ENCODE results near the gene GATA2. TPM values are rescaled to one million over a fixed set of nuclear protein-coding genes. Genes with fewer than 3 reads are reported as not detected.

Gene GATA2
- total RNA-seq, 1 donor from 2014 or later: 0.09 TPM

GRCh38 chr3:128452678-128453275, 40.2 kb downstream of the GATA2 start:
- Mint-ChIP-seq H3K4me1 (ENCODE audit: low read depth) (peaks cover 8% of the 10 kb centered on the region), H3K27me3 (ENCODE audit: low read depth) (peaks cover 27% of the 10 kb centered on the region), H3K36me3 (ENCODE audit: low read depth) (peaks cover 7% of the 10 kb centered on the region), H3K4me3 (ENCODE audit: low read depth) (no peak overlapping the region), H3K9me3 (peaks cover 10% of the 10 kb centered on the region), H3K27ac (no peak overlapping the region)
- intact Hi-C loops (cut with micrococcal nuclease): no loop called here
- DNase-seq (ENCODE audit: low spot score): no peak

GRCh38 chr3:128452120-128452519, 40.9 kb downstream of the GATA2 start:
- Mint-ChIP-seq H3K9me3 (peaks cover 16% of the 10 kb centered on the region), H3K36me3 (ENCODE audit: low read depth) (peaks cover 10% of the 10 kb centered on the region), H3K27me3 (ENCODE audit: low read depth) (peaks cover 25% of the 10 kb centered on the region), H3K4me1 (ENCODE audit: low read depth) (peaks cover 15% of the 10 kb centered on the region), H3K27ac (no peak overlapping the region), H3K4me3 (ENCODE audit: low read depth) (no peak overlapping the region)
- no peak for DNase-seq (ENCODE audit: low spot score)
- intact Hi-C loops (cut with micrococcal nuclease): no loop called here

- Mint-ChIP-seq H3K36me3 (ENCODE audit: low read depth) (peaks cover 17% of the 10 kb centered on the region), H3K9me3 (peaks cover 32% of the 10 kb centered on the region), H3K4me1 (ENCODE audit: low read depth) (peaks cover 19% of the 10 kb centered on the region), H3K27ac (peak overlapping the region; percentile 82), H3K27me3 (ENCODE audit: low read depth) (peaks cover 6% of the 10 kb centered on the region), H3K4me3 (ENCODE audit: low read depth) (no peak overlapping the region)
- DNase-seq (ENCODE audit: low spot score): no peak
- intact Hi-C loops (cut with micrococcal nuclease): no loop called here
Observed at GRCh38 chr3:128449111-128449638, 43.8 kb downstream of the GATA2 start.

- no peak for DNase-seq (ENCODE audit: low spot score)
- Mint-ChIP-seq H3K27ac (peak overlapping the region; percentile 82), H3K4me3 (ENCODE audit: low read depth) (no peak overlapping the region), H3K4me1 (ENCODE audit: low read depth) (peaks cover 19% of the 10 kb centered on the region), H3K27me3 (ENCODE audit: low read depth) (peaks cover 6% of the 10 kb centered on the region), H3K9me3 (peaks cover 32% of the 10 kb centered on the region), H3K36me3 (ENCODE audit: low read depth) (peaks cover 17% of the 10 kb centered on the region)
- intact Hi-C loops (cut with micrococcal nuclease): no loop called here
Observed at GRCh38 chr3:128448491-128448890, 44.5 kb downstream of the GATA2 start.

GRCh38 chr3:128447561-128448013, 45.4 kb downstream of the GATA2 start:
- H3K4me3 Mint-ChIP-seq (ENCODE audit: low read depth): no peak overlapping the region
- peak overlapping the region; percentile 81 for H3K27ac Mint-ChIP-seq
- peaks cover 17% of the 10 kb centered on the region for H3K36me3 Mint-ChIP-seq (ENCODE audit: low read depth)
- H3K9me3 Mint-ChIP-seq: peaks cover 32% of the 10 kb centered on the region
- intact Hi-C loops (cut with micrococcal nuclease): no loop called here
- peak; percentile 34 for DNase-seq (ENCODE audit: low spot score)
- H3K4me1 Mint-ChIP-seq (ENCODE audit: low read depth): peaks cover 19% of the 10 kb centered on the region
- H3K27me3 Mint-ChIP-seq (ENCODE audit: low read depth): peaks cover 9% of the 10 kb centered on the region

- Mint-ChIP-seq H3K4me1 (ENCODE audit: low read depth) (peaks cover 19% of the 10 kb centered on the region), H3K36me3 (ENCODE audit: low read depth) (peaks cover 17% of the 10 kb centered on the region), H3K27me3 (ENCODE audit: low read depth) (peaks cover 10% of the 10 kb centered on the region), H3K27ac (peak overlapping the region; percentile 81), H3K9me3 (peaks cover 32% of the 10 kb centered on the region), H3K4me3 (ENCODE audit: low read depth) (no peak overlapping the region)
- DNase-seq (ENCODE audit: low spot score): no peak
- intact Hi-C loops (cut with micrococcal nuclease): no loop called here
Observed at GRCh38 chr3:128446821-128447220, 46.2 kb downstream of the GATA2 start.

GRCh38 chr3:128445357-128445756, 47.6 kb downstream of the GATA2 start:
- Mint-ChIP-seq H3K9me3 (peaks cover 32% of the 10 kb centered on the region), H3K36me3 (ENCODE audit: low read depth) (peaks cover 17% of the 10 kb centered on the region), H3K27me3 (ENCODE audit: low read depth) (peaks cover 10% of the 10 kb centered on the region), H3K4me1 (ENCODE audit: low read depth) (peaks cover 19% of the 10 kb centered on the region), H3K27ac (no peak overlapping the region), H3K4me3 (ENCODE audit: low read depth) (no peak overlapping the region)
- DNase-seq (ENCODE audit: low spot score): no peak
- intact Hi-C loops (cut with micrococcal nuclease): no loop called here

- peaks cover 27% of the 10 kb centered on the region for H3K9me3 Mint-ChIP-seq
- DNase-seq (ENCODE audit: low spot score): no peak
- H3K4me1 Mint-ChIP-seq (ENCODE audit: low read depth): peaks cover 16% of the 10 kb centered on the region
- H3K36me3 Mint-ChIP-seq (ENCODE audit: low read depth): peaks cover 15% of the 10 kb centered on the region
- H3K27ac Mint-ChIP-seq: no peak overlapping the region
- H3K27me3 Mint-ChIP-seq (ENCODE audit: low read depth): peaks cover 17% of the 10 kb centered on the region
- H3K4me3 Mint-ChIP-seq (ENCODE audit: low read depth): no peak overlapping the region
- intact Hi-C loops (cut with micrococcal nuclease): no loop called here
Observed at GRCh38 chr3:128443771-128444170, 49.2 kb downstream of the GATA2 start.

GRCh38 chr3:128442949-128443348, 50.1 kb downstream of the GATA2 start:
- Mint-ChIP-seq H3K9me3 (peaks cover 21% of the 10 kb centered on the region), H3K4me3 (ENCODE audit: low read depth) (no peak overlapping the region), H3K27me3 (ENCODE audit: low read depth) (peaks cover 17% of the 10 kb centered on the region), H3K27ac (no peak overlapping the region), H3K4me1 (ENCODE audit: low read depth) (peaks cover 10% of the 10 kb centered on the region), H3K36me3 (ENCODE audit: low read depth) (peaks cover 10% of the 10 kb centered on the region)
- intact Hi-C loops (cut with micrococcal nuclease): no loop called here
- no peak for DNase-seq (ENCODE audit: low spot score)

GRCh38 chr3:128442070-128442469, 50.9 kb downstream of the GATA2 start:
- Mint-ChIP-seq H3K27me3 (ENCODE audit: low read depth) (peaks cover 22% of the 10 kb centered on the region), H3K4me3 (ENCODE audit: low read depth) (no peak overlapping the region), H3K9me3 (peaks cover 16% of the 10 kb centered on the region), H3K4me1 (ENCODE audit: low read depth) (peaks cover 3% of the 10 kb centered on the region), H3K36me3 (ENCODE audit: low read depth) (peaks cover 6% of the 10 kb centered on the region), H3K27ac (no peak overlapping the region)
- intact Hi-C loops (cut with micrococcal nuclease): no loop called here
- no peak for DNase-seq (ENCODE audit: low spot score)

GRCh38 chr3:128439226-128439625, 53.8 kb downstream of the GATA2 start:
- Mint-ChIP-seq H3K27me3 (ENCODE audit: low read depth) (peaks cover 37% of the 10 kb centered on the region), H3K4me1 (ENCODE audit: low read depth) (no peaks in the 10 kb centered on the region), H3K36me3 (ENCODE audit: low read depth) (no peaks in the 10 kb centered on the region), H3K27ac (no peak overlapping the region), H3K9me3 (no peaks in the 10 kb centered on the region), H3K4me3 (ENCODE audit: low read depth) (no peak overlapping the region)
- intact Hi-C loops (cut with micrococcal nuclease): no loop called here
- DNase-seq (ENCODE audit: low spot score): no peak

GRCh38 chr3:128438488-128439072, 54.4 kb downstream of the GATA2 start:
- intact Hi-C loops (cut with micrococcal nuclease): no loop called here
- Mint-ChIP-seq H3K4me1 (ENCODE audit: low read depth) (no peaks in the 10 kb centered on the region), H3K27me3 (ENCODE audit: low read depth) (peaks cover 40% of the 10 kb centered on the region), H3K36me3 (ENCODE audit: low read depth) (no peaks in the 10 kb centered on the region), H3K9me3 (no peaks in the 10 kb centered on the region), H3K27ac (no peak overlapping the region), H3K4me3 (ENCODE audit: low read depth) (no peak overlapping the region)
- DNase-seq (ENCODE audit: low spot score): no peak

GRCh38 chr3:128436214-128436613, 56.8 kb downstream of the GATA2 start:
- H3K9me3 Mint-ChIP-seq: no peaks in the 10 kb centered on the region
- intact Hi-C loops (cut with micrococcal nuclease): no loop called here
- peaks cover 48% of the 10 kb centered on the region for H3K27me3 Mint-ChIP-seq (ENCODE audit: low read depth)
- no peaks in the 10 kb centered on the region for H3K4me1 Mint-ChIP-seq (ENCODE audit: low read depth)
- no peaks in the 10 kb centered on the region for H3K36me3 Mint-ChIP-seq (ENCODE audit: low read depth)
- no peak overlapping the region for H3K4me3 Mint-ChIP-seq (ENCODE audit: low read depth)
- H3K27ac Mint-ChIP-seq: no peak overlapping the region
- no peak for DNase-seq (ENCODE audit: low spot score)
